ENCODE data around the gene SUPT6H. TPM values are rescaled to one million over a fixed set of nuclear protein-coding genes. Genes with fewer than 3 reads are reported as not detected.

Gene SUPT6H
- total and polyA plus RNA-seq, 9 of the 15 experiments (the other 6 are each of a cell fraction or from before 2014, with no cell fraction given), result 1.7 to 77.7 (median 49.2) TPM

- TF ChIP-seq NFATC3 (IDR thresholded peaks at IDR 0.05) (no peak), ARNT (IDR thresholded peaks at IDR 0.05) (no peak), ZNF699 (CRISPR knock-in tag; IDR thresholded peaks at IDR 0.05; ENCODE audit: insufficient replicate concordance) (no peak), PREB (CRISPR knock-in tag; IDR thresholded peaks at IDR 0.05) (no peak), PTTG1 (tag; IDR thresholded peaks at IDR 0.05; ENCODE audit: low read depth) (no peak)
- TF ChIP-seq, protein P1, sequence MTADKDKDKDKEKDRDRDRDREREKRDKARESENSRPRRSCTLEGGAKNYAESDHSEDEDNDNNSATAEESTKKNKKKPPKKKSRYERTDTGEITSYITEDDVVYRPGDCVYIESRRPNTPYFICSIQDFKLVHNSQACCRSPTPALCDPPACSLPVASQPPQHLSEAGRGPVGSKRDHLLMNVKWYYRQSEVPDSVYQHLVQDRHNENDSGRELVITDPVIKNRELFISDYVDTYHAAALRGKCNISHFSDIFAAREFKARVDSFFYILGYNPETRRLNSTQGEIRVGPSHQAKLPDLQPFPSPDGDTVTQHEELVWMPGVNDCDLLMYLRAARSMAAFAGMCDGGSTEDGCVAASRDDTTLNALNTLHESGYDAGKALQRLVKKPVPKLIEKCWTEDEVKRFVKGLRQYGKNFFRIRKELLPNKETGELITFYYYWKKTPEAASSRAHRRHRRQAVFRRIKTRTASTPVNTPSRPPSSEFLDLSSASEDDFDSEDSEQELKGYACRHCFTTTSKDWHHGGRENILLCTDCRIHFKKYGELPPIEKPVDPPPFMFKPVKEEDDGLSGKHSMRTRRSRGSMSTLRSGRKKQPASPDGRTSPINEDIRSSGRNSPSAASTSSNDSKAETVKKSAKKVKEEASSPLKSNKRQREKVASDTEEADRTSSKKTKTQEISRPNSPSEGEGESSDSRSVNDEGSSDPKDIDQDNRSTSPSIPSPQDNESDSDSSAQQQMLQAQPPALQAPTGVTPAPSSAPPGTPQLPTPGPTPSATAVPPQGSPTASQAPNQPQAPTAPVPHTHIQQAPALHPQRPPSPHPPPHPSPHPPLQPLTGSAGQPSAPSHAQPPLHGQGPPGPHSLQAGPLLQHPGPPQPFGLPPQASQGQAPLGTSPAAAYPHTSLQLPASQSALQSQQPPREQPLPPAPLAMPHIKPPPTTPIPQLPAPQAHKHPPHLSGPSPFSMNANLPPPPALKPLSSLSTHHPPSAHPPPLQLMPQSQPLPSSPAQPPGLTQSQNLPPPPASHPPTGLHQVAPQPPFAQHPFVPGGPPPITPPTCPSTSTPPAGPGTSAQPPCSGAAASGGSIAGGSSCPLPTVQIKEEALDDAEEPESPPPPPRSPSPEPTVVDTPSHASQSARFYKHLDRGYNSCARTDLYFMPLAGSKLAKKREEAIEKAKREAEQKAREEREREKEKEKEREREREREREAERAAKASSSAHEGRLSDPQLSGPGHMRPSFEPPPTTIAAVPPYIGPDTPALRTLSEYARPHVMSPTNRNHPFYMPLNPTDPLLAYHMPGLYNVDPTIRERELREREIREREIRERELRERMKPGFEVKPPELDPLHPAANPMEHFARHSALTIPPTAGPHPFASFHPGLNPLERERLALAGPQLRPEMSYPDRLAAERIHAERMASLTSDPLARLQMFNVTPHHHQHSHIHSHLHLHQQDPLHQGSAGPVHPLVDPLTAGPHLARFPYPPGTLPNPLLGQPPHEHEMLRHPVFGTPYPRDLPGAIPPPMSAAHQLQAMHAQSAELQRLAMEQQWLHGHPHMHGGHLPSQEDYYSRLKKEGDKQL (CRISPR knock-in tag; IDR thresholded peaks at IDR 0.05; ENCODE audit: borderline replicate concordance), result no peak
These were observed 4.2 kb upstream of the SUPT6H start (continued) for GRCh38 chr17:28657756-28658155.

Measured in K562 (cell line).